Colonic mucosa (tissue), 4 donors: ENCODE measurements around the gene COL21A1. TPM values are rescaled to one million over a fixed set of nuclear protein-coding genes. Genes with fewer than 3 reads are reported as not detected.

Experiments
- DNase-seq: peaks from one replicate; pipeline ENCODE4 v3.0.0-alpha.2; 2020
- H3K27ac ChIP-seq: fragments of 200-600 bp; one replicate; pipeline ENCODE4 v1.8.0; 2021
- H3K27me3 ChIP-seq: fragments of 200-600 bp; one replicate; pipeline ENCODE4 v1.8.0; 2021
- H3K36me3 ChIP-seq: fragments of 200-600 bp; one replicate; pipeline ENCODE4 v1.8.0; 2021
- H3K4me1 ChIP-seq: fragments of 200-600 bp; one replicate; pipeline ENCODE4 v1.8.0; 2021; ENCODE audit warnings: mild to moderate bottlenecking
- H3K4me3 ChIP-seq: fragments of 200-600 bp; one replicate; pipeline ENCODE4 v1.8.0; 2021
- H3K9ac ChIP-seq, 2 donors: one replicate each; pipeline ENCODE4 v1.7.0; 2013; ENCODE audit warnings: control low read depth in 2 of 2, low read depth in 2 of 2, low read length in 2 of 2
- H3K9me3 ChIP-seq: fragments of 200-600 bp; one replicate; pipeline ENCODE4 v1.8.0; 2021
- CTCF ChIP-seq: fragments of 200-600 bp; IDR thresholded peaks from one replicate; pipeline ENCODE4 v1.8.0; 2022; ENCODE audit warnings: antibody characterized with exemption, mild to moderate bottlenecking
- intact Hi-C: fragments of 100-400 bp; cut with DNase I; formaldehyde crosslinking; loops from one replicate; pipeline ENCODE4 v1.14.1; 2022
- total RNA-seq, 2 donors: library from RNA; stranded (reverse); fragmentation: NEBNext Ultra II Directional in 1 of 2; extraction: Animal tissue kit (Norgen Biotek cat#: 25700) in 1 of 2; gene quantifications; one replicate each; pipeline ENCODE4 v1.2.1, GENCODE V29; 2021
- donor health status: healthy.
- donor health status: DM: no; HTN: no; CAD: no.
- donor health status: DM: no; HTN: no; CAD: no.

Gene COL21A1
- total RNA-seq, 2 donors from 2014 or later: 0.79 to 1.9 TPM

GRCh38 chr6:56241124-56241802 lies 6.1 kb downstream of the COL21A1 start:
- no peak for DNase-seq
- no peaks in the 10 kb centered on the region for H3K9me3 ChIP-seq
- H3K27ac ChIP-seq: no peak overlapping the region
- intact Hi-C loops: no loop called here
- no peaks in the 10 kb centered on the region for H3K4me1 ChIP-seq
- H3K36me3 ChIP-seq: no peaks in the 10 kb centered on the region
- H3K9ac ChIP-seq: no peak overlapping the region
- no peak for TF ChIP-seq CTCF
- no peak overlapping the region for H3K4me3 ChIP-seq
- H3K27me3 ChIP-seq: no peaks in the 10 kb centered on the region

GRCh38 chr6:56238352-56238751 lies 9.0 kb downstream of the COL21A1 start:
- no peak for DNase-seq
- no peak for TF ChIP-seq CTCF
- Histone ChIP-seq H3K36me3 (no peaks in the 10 kb centered on the region), H3K9ac (no peak overlapping the region), H3K27ac (no peak overlapping the region), H3K4me1 (no peaks in the 10 kb centered on the region), H3K27me3 (no peaks in the 10 kb centered on the region), H3K4me3 (no peak overlapping the region), H3K9me3 (no peaks in the 10 kb centered on the region)
- intact Hi-C loops: no loop called here

GRCh38 chr6:56235245-56235644 lies 12.1 kb downstream of the COL21A1 start:
- Histone ChIP-seq H3K27me3 (no peaks in the 10 kb centered on the region), H3K27ac (no peak overlapping the region), H3K4me1 (no peaks in the 10 kb centered on the region), H3K9ac (no peak overlapping the region), H3K4me3 (no peak overlapping the region), H3K9me3 (no peaks in the 10 kb centered on the region), H3K36me3 (no peaks in the 10 kb centered on the region)
- intact Hi-C loops: no loop called here
- TF ChIP-seq CTCF: no peak
- DNase-seq: no peak

GRCh38 chr6:56232436-56232835 lies 14.9 kb downstream of the COL21A1 start:
- no peak overlapping the region for H3K27ac ChIP-seq
- no peak overlapping the region for H3K9ac ChIP-seq
- no peak for TF ChIP-seq CTCF
- intact Hi-C loops: no loop called here
- DNase-seq: no peak
- no peaks in the 10 kb centered on the region for H3K4me1 ChIP-seq
- no peak overlapping the region for H3K4me3 ChIP-seq
- no peaks in the 10 kb centered on the region for H3K9me3 ChIP-seq
- H3K36me3 ChIP-seq: no peaks in the 10 kb centered on the region
- H3K27me3 ChIP-seq: no peaks in the 10 kb centered on the region

- H3K27me3 ChIP-seq: no peaks in the 10 kb centered on the region
- intact Hi-C loops: no loop called here
- H3K4me1 ChIP-seq: no peaks in the 10 kb centered on the region
Measured at GRCh38 chr6:56231827-56232226, 15.6 kb downstream of the COL21A1 start.

More at GRCh38 chr6:56231827-56232226, 15.6 kb downstream of the COL21A1 start:
- no peak for TF ChIP-seq CTCF
- H3K27ac ChIP-seq: no peak overlapping the region
- no peak overlapping the region for H3K9ac ChIP-seq
- no peaks in the 10 kb centered on the region for H3K9me3 ChIP-seq
- no peak for DNase-seq
- no peaks in the 10 kb centered on the region for H3K36me3 ChIP-seq
- no peak overlapping the region for H3K4me3 ChIP-seq
